Mesodermal cell (in vitro differentiated cells): ENCODE results near the gene AEN.
A peak's percentile ranks its signal among the peaks of the same experiment; 100 is the strongest.

Source experiments
- H3K27ac ChIP-seq: 2 replicates; pipeline ENCODE4 v1.7.0; 2013; ENCODE audit warnings: mild to moderate bottlenecking, low read depth, low read length, moderate library complexity; ENCODE audit not compliant: severe bottlenecking
- H3K36me3 ChIP-seq: 2 replicates; pipeline ENCODE4 v1.7.1; 2013; ENCODE audit warnings: mild to moderate bottlenecking, low read length, moderate library complexity; ENCODE audit not compliant: control insufficient read depth, insufficient read depth
- H3K4me1 ChIP-seq: one replicate; pipeline ENCODE4 v1.7.1; 2013; ENCODE audit warnings: mild to moderate bottlenecking, low read length; ENCODE audit not compliant: insufficient read depth, control insufficient read depth, poor library complexity, severe bottlenecking
- H3K4me3 ChIP-seq: 2 replicates; pipeline ENCODE4 v1.7.0; 2013; ENCODE audit warnings: low read length, control low read depth, mild to moderate bottlenecking; ENCODE audit not compliant: insufficient read depth, poor library complexity, severe bottlenecking; ENCODE audit errors: extremely low read depth
- H3K9me3 ChIP-seq: 2 replicates; pipeline ENCODE4 v1.7.1; 2013; ENCODE audit warnings: mild to moderate bottlenecking, low read length, moderate library complexity; ENCODE audit not compliant: control insufficient read depth
- WGBS, 2 experiments: methylation state at CpG; one replicate each; pipeline ENCODE4 v1.1.5; 2013; ENCODE audit warnings: missing lambda C conversion rate in 2 of 2; ENCODE audit not compliant: insufficient coverage in 2 of 2; 5-methylcytosine and 5-hydroxymethylcytosine counted together

The AEN gene

GRCh38 chr15:88604381-88605188 lies 16.6 kb upstream of the AEN start:
- no peak overlapping the region for H3K27ac ChIP-seq
- WGBS, 2 experiments, result 1 to 2% methylated on average over 31 to 38 of the region's 46 CpGs
- no peaks in the 10 kb centered on the region for H3K9me3 ChIP-seq
- peak overlapping the region; percentile 30 for H3K4me3 ChIP-seq
- no peaks in the 10 kb centered on the region for H3K36me3 ChIP-seq
- peaks cover 16% of the 10 kb centered on the region for H3K4me1 ChIP-seq

GRCh38 chr15:88605189-88606069 lies 15.7 kb upstream of the AEN start:
- no peaks in the 10 kb centered on the region for H3K36me3 ChIP-seq
- 2% methylated on average over 41 to 56 of the region's 58 CpGs for WGBS, 2 experiments
- H3K4me1 ChIP-seq, result peaks cover 20% of the 10 kb centered on the region
- no peaks in the 10 kb centered on the region for H3K9me3 ChIP-seq
- H3K27ac ChIP-seq, result no peak overlapping the region
- H3K4me3 ChIP-seq, result peak overlapping the region; percentile 30

- H3K9me3 ChIP-seq, result no peaks in the 10 kb centered on the region
- H3K4me1 ChIP-seq, result peaks cover 27% of the 10 kb centered on the region
- no peak overlapping the region for H3K27ac ChIP-seq
- no peak overlapping the region for H3K4me3 ChIP-seq
- H3K36me3 ChIP-seq, result no peaks in the 10 kb centered on the region
- WGBS, 2 experiments, result 11 to 22% methylated on average over 10 to 15 of the region's 26 CpGs
These were observed 14.9 kb upstream of the AEN start for GRCh38 chr15:88606070-88606794.

GRCh38 chr15:88607951-88608350 lies 13.2 kb upstream of the AEN start:
- H3K27ac ChIP-seq, result no peak overlapping the region
- H3K9me3 ChIP-seq, result no peaks in the 10 kb centered on the region
- no peaks in the 10 kb centered on the region for H3K36me3 ChIP-seq
- no peak overlapping the region for H3K4me3 ChIP-seq
- peaks cover 43% of the 10 kb centered on the region for H3K4me1 ChIP-seq
- WGBS, 2 experiments, result no CpG with 5 or more reads among the region's 1 CpG

GRCh38 chr15:88608607-88609181 lies 12.4 kb upstream of the AEN start:
- Histone ChIP-seq H3K36me3 (no peaks in the 10 kb centered on the region), H3K4me3 (no peak overlapping the region), H3K9me3 (no peaks in the 10 kb centered on the region), H3K4me1 (peaks cover 47% of the 10 kb centered on the region), H3K27ac (no peak overlapping the region)
- 70 to 91% methylated on average over 2 of the region's 4 CpGs for WGBS, 2 experiments

- Histone ChIP-seq H3K4me1 (peaks cover 49% of the 10 kb centered on the region), H3K4me3 (no peak overlapping the region), H3K27ac (no peak overlapping the region), H3K9me3 (no peaks in the 10 kb centered on the region), H3K36me3 (no peaks in the 10 kb centered on the region)
- WGBS, 2 experiments, result 74 to 86% methylated on average over 3 of the region's 4 CpGs
These were observed 11.6 kb upstream of the AEN start for GRCh38 chr15:88609344-88610090.

- WGBS, 2 experiments, result 6 to 10% methylated on average over 2 to 4 of the region's 4 CpGs
- peak overlapping the region; percentile 41 for H3K27ac ChIP-seq
- H3K4me3 ChIP-seq, result no peak overlapping the region
- H3K4me1 ChIP-seq, result peaks cover 41% of the 10 kb centered on the region
- H3K36me3 ChIP-seq, result no peaks in the 10 kb centered on the region
- no peaks in the 10 kb centered on the region for H3K9me3 ChIP-seq
These were observed 10.4 kb upstream of the AEN start for GRCh38 chr15:88610701-88611231.

GRCh38 chr15:88612186-88612796 lies 8.8 kb upstream of the AEN start:
- WGBS, 2 experiments, result 71 to 77% methylated on average over 4 of the region's 7 CpGs
- no peaks in the 10 kb centered on the region for H3K9me3 ChIP-seq
- H3K36me3 ChIP-seq, result no peaks in the 10 kb centered on the region
- H3K4me1 ChIP-seq, result peaks cover 37% of the 10 kb centered on the region
- no peak overlapping the region for H3K27ac ChIP-seq
- no peak overlapping the region for H3K4me3 ChIP-seq

GRCh38 chr15:88613074-88613944 lies 7.8 kb upstream of the AEN start:
- H3K36me3 ChIP-seq, result no peaks in the 10 kb centered on the region
- no peak overlapping the region for H3K27ac ChIP-seq
- H3K9me3 ChIP-seq, result no peaks in the 10 kb centered on the region
- H3K4me3 ChIP-seq, result no peak overlapping the region
- 25 to 26% methylated on average over 5 of the region's 7 CpGs for WGBS, 2 experiments
- H3K4me1 ChIP-seq, result peaks cover 37% of the 10 kb centered on the region
